PC-9 (cell line): ENCODE results near the gene MOBP.
"Not testable (repeated sequence)": the region's sequence is repeated elsewhere in the genome, so short reads cannot be mapped to it uniquely, and the experiment has no call there.

ENCODE experiments used
- EZH2 ChIP-seq: fragments of 200-600 bp; sonication (generic); IDR thresholded peaks from 2 replicates; pipeline ENCODE4 v1.8.0; 2017; ENCODE audit warnings: antibody characterized with exemption, low read depth
- TF ChIP-seq, protein P1 (sequence below): fragments of 200-600 bp; sonication (generic); conservative IDR thresholded peaks from 2 replicates; pipeline ENCODE4 v1.6.1; 2017; ENCODE audit warnings: mixed run types, antibody characterized with exemption, mild to moderate bottlenecking, moderate library complexity

- not testable (repeated sequence) for TF ChIP-seq EZH2
- TF ChIP-seq, protein P1, sequence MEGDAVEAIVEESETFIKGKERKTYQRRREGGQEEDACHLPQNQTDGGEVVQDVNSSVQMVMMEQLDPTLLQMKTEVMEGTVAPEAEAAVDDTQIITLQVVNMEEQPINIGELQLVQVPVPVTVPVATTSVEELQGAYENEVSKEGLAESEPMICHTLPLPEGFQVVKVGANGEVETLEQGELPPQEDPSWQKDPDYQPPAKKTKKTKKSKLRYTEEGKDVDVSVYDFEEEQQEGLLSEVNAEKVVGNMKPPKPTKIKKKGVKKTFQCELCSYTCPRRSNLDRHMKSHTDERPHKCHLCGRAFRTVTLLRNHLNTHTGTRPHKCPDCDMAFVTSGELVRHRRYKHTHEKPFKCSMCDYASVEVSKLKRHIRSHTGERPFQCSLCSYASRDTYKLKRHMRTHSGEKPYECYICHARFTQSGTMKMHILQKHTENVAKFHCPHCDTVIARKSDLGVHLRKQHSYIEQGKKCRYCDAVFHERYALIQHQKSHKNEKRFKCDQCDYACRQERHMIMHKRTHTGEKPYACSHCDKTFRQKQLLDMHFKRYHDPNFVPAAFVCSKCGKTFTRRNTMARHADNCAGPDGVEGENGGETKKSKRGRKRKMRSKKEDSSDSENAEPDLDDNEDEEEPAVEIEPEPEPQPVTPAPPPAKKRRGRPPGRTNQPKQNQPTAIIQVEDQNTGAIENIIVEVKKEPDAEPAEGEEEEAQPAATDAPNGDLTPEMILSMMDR = not testable (repeated sequence)
These were observed 13.6 kb upstream of the MOBP start for GRCh38 chr3:39453872-39454271.
